IMR-90 (cell line): ENCODE data around the gene MRPS10. TPM values are rescaled to one million over a fixed set of nuclear protein-coding genes. Genes with fewer than 3 reads are reported as not detected.

ENCODE experiments used
- ATAC-seq: fragments of 200-7000 bp; cut with Tn5 transposase; 2 replicates; pipeline ENCODE4 v1.9.1; 2020; ENCODE audit warnings: low read depth, mild to moderate bottlenecking, moderate library complexity
- BruUV-seq: library from RNA; stranded (reverse); fragments of 400-500 nt; replicated peaks from 2 replicates; lab custom pipeline; 2021; lab: Mats Ljungman, UMichigan
- CTCF ChIA-PET: fragments of 300-600 bp; formaldehyde crosslinking; extraction: SDS; loops from one replicate; lab custom pipeline; 2021; ENCODE audit warnings: antibody characterized with exemption; lab: Yijun Ruan, JAX
- POLR2A ChIA-PET: fragments of 300-600 bp; sonication (Branson Sonifier 250); formaldehyde crosslinking; loops from one replicate; lab custom pipeline; 2022; ENCODE audit warnings: antibody characterized with exemption; ENCODE audit not compliant: unreplicated experiment; lab: Charles Lee
- DNase-seq: peaks from one replicate; pipeline ENCODE4 v3.0.0; 2013
- H2AFZ ChIP-seq: replicated peaks from 2 replicates; pipeline ENCODE3; 2013; ENCODE audit warnings: low read length, mild to moderate bottlenecking; ENCODE audit not compliant: poor library complexity
- H2AK5ac ChIP-seq: 2 replicates; pipeline ENCODE4 v1.6.1; 2013; ENCODE audit warnings: low read depth, low read length, inconsistent platforms
- H2AK9ac ChIP-seq: replicated peaks from 2 replicates; pipeline ENCODE3; 2013; ENCODE audit warnings: mild to moderate bottlenecking, low read depth, low read length, moderate library complexity; ENCODE audit not compliant: poor library complexity
- H2BK120ac ChIP-seq: 2 replicates; pipeline ENCODE4 v1.6.1; 2013; ENCODE audit warnings: low read depth, low read length, inconsistent platforms
- H2BK15ac ChIP-seq: 3 replicates; pipeline ENCODE4 v1.6.1; 2013; ENCODE audit warnings: low read depth, low read length, inconsistent platforms
- H2BK20ac ChIP-seq: 2 replicates; pipeline ENCODE4 v1.6.1; 2013; ENCODE audit warnings: low read depth, mild to moderate bottlenecking, inconsistent platforms, low read length, moderate library complexity
- H2BK5ac ChIP-seq: 2 replicates; pipeline ENCODE4 v1.6.1; 2013; ENCODE audit warnings: mild to moderate bottlenecking, low read depth, low read length, inconsistent platforms; ENCODE audit not compliant: poor library complexity, severe bottlenecking
- H3K14ac ChIP-seq: replicated peaks from 2 replicates; pipeline ENCODE4 v1.6.1; 2013; ENCODE audit warnings: low read depth, low read length, inconsistent platforms
- H3K18ac ChIP-seq: 2 replicates; pipeline ENCODE4 v1.6.1; 2013; ENCODE audit warnings: low read depth, low read length, control low read depth
- H3K23ac ChIP-seq: 2 replicates; pipeline ENCODE4 v1.6.1; 2013; ENCODE audit warnings: low read depth, low read length, inconsistent platforms
- H3K27ac ChIP-seq: 2 replicates; pipeline ENCODE4 v1.5.1; 2013; ENCODE audit warnings: mild to moderate bottlenecking, control low read depth, low read length; ENCODE audit not compliant: insufficient read depth
- H3K27me3 ChIP-seq: 2 replicates; pipeline ENCODE4 v1.6.1; 2013; ENCODE audit warnings: low read length; ENCODE audit not compliant: control insufficient read depth, insufficient read depth
- H3K36me3 ChIP-seq: 2 replicates; pipeline ENCODE4 v1.6.1; 2013; ENCODE audit warnings: low read length, mixed read lengths; ENCODE audit not compliant: control insufficient read depth, insufficient read depth
- H3K4ac ChIP-seq: 2 replicates; pipeline ENCODE4 v1.6.1; 2013; ENCODE audit warnings: low read depth, low read length, inconsistent platforms
- H3K4me1 ChIP-seq: 2 replicates; pipeline ENCODE4 v1.6.1; 2013; ENCODE audit warnings: low read length, mixed read lengths; ENCODE audit not compliant: control insufficient read depth, insufficient read depth
- H3K4me2 ChIP-seq: 2 replicates; pipeline ENCODE4 v1.6.1; 2013; ENCODE audit warnings: low read depth, mild to moderate bottlenecking, control low read depth, low read length, moderate library complexity
- H3K4me3 ChIP-seq: 2 replicates; pipeline ENCODE4 v1.5.1; 2013; ENCODE audit warnings: low read depth, mild to moderate bottlenecking, control low read depth, low read length, moderate library complexity; ENCODE audit not compliant: insufficient read depth
- H3K56ac ChIP-seq: 2 replicates; pipeline ENCODE4 v1.6.1; 2013; ENCODE audit warnings: low read length, inconsistent platforms; ENCODE audit not compliant: insufficient read depth; ENCODE audit errors: extremely low read depth
- H3K79me1 ChIP-seq, 2 experiments: 2 replicates each; pipeline ENCODE4 v1.6.1; 2013; ENCODE audit warnings: low read length in 2 of 2, inconsistent platforms in 1 of 2, low read depth in 1 of 2
- H3K9ac ChIP-seq: 2 replicates; pipeline ENCODE4 v1.6.1; 2013; ENCODE audit warnings: low read depth, low read length, control low read depth
- H3K9me1 ChIP-seq: 2 replicates; pipeline ENCODE4 v1.6.1; 2013; ENCODE audit warnings: low read length, inconsistent platforms; ENCODE audit not compliant: insufficient read depth
- H3K9me3 ChIP-seq: 2 replicates; pipeline ENCODE4 v1.6.1; 2013; ENCODE audit warnings: low read length; ENCODE audit not compliant: control insufficient read depth, insufficient read depth
- H4K20me1 ChIP-seq: 2 replicates; pipeline ENCODE4 v1.6.1; 2013; ENCODE audit warnings: low read length, inconsistent platforms; ENCODE audit not compliant: insufficient read depth
- H4K5ac ChIP-seq: 2 replicates; pipeline ENCODE4 v1.6.1; 2013; ENCODE audit warnings: mild to moderate bottlenecking, low read depth, low read length, control low read depth
- H4K8ac ChIP-seq, 2 experiments: 2 replicates each; pipeline ENCODE4 v1.6.1; 2013; ENCODE audit warnings: low read depth in 2 of 2, low read length in 2 of 2, control low read depth in 1 of 2, inconsistent platforms in 1 of 2
- H4K91ac ChIP-seq: 2 replicates; pipeline ENCODE4 v1.6.1; 2013; ENCODE audit warnings: low read depth, low read length, inconsistent platforms; ENCODE audit not compliant: insufficient read depth
- CHD1 ChIP-seq: IDR thresholded peaks from 2 replicates; pipeline ENCODE4 v1.6.1; 2012; ENCODE audit warnings: low read depth, low read length, improper control_type of control experiment
- ELK1 ChIP-seq: fragments of 150-350 bp; IDR thresholded peaks from 2 replicates; pipeline ENCODE4 v1.6.1; 2016; ENCODE audit warnings: low read depth, mild to moderate bottlenecking, low read length, moderate library complexity, borderline replicate concordance
- MAZ ChIP-seq: IDR thresholded peaks from 2 replicates; pipeline ENCODE4 v1.6.1; 2012; ENCODE audit warnings: low read depth, mild to moderate bottlenecking, low read length, improper control_type of control experiment, moderate library complexity, borderline replicate concordance
- NFE2L2 ChIP-seq: fragments of 150-350 bp; IDR thresholded peaks from 2 replicates; pipeline ENCODE4 v1.6.1; 2016; ENCODE audit warnings: low read depth, mild to moderate bottlenecking, low read length
- POLR2A ChIP-seq: IDR thresholded peaks from 2 replicates; pipeline ENCODE4 v1.6.1; 2012; ENCODE audit warnings: mild to moderate bottlenecking, low read depth, low read length
- RAD21 ChIP-seq: IDR thresholded peaks from 2 replicates; pipeline ENCODE4 v1.6.1; 2012; ENCODE audit warnings: low read length, improper control_type of control experiment
- SMC3 ChIP-seq: fragments of 150-350 bp; IDR thresholded peaks from 2 replicates; pipeline ENCODE4 v1.6.1; 2016; ENCODE audit warnings: low read depth, mild to moderate bottlenecking, antibody characterized with exemption, low read length, moderate library complexity
- WGBS, 2 experiments: methylation state at CpG; one replicate each; pipeline versions ENCODE4 v1.1.5 to v1.1.7; 2013; ENCODE audit warnings: missing lambda C conversion rate in 2 of 2; ENCODE audit not compliant: insufficient read length in 1 of 2; ENCODE audit errors: extremely low coverage in 2 of 2; 5-methylcytosine and 5-hydroxymethylcytosine counted together
- dilution Hi-C: fragments of 300-500 bp; cut with HindIII; formaldehyde crosslinking; loops from one replicate; pipeline ENCODE4 v1.14.3; 2018; ENCODE audit warnings: low sequenced_read_pairs; ENCODE audit not compliant: unreplicated experiment
- in situ Hi-C: fragments of 300-500 bp; cut with MboI; formaldehyde crosslinking; loops from 3 replicates; pipeline ENCODE4 v1.14.3; 2019; ENCODE audit warnings: low sequenced_read_pairs, inconsistent platforms, mixed read lengths
- intact Hi-C: fragments of 100-400 bp; cut with micrococcal nuclease; formaldehyde crosslinking; loops from 2 replicates; pipeline ENCODE4 v1.10.0; 2022
- polyA plus RNA-seq, 3 experiments: library from polyadenylated mRNA; depleted of rRNA; stranded (reverse); fragments of >200 nt; gene quantifications; 2 replicates each; pipeline ENCODE4 v1.2.3, GENCODE V29; 2012; ENCODE audit warnings: low replicate concordance in 1 of 3
- total RNA-seq: library from RNA; depleted of rRNA; stranded (reverse); fragments of >200 nt; gene quantifications from 2 replicates; pipeline ENCODE4 v1.2.3, GENCODE V29; 2012

Gene MRPS10
- total and polyA plus RNA-seq, 2 of the 4 experiments (the other 2 are of a cell fraction): 28.5 to 47.0 TPM

- POLR2A ChIA-PET: no interaction called here
- H3K9me1 ChIP-seq: peaks cover 26% of the 10 kb centered on the region
- intact Hi-C loops: no loop called here
- BruUV-seq: no TSS peak
- no peak overlapping the region for H2BK120ac ChIP-seq
- no peak for ATAC-seq
- H3K4me2 ChIP-seq: no peak overlapping the region
- H2BK15ac ChIP-seq: no peak overlapping the region
- no peak overlapping the region for H3K56ac ChIP-seq
- H2AK5ac ChIP-seq: no peak overlapping the region
- H3K9ac ChIP-seq: no peak overlapping the region
- no peaks in the 10 kb centered on the region for H3K9me3 ChIP-seq
- no peak overlapping the region for H3K14ac ChIP-seq
- H4K8ac ChIP-seq: no peak overlapping the region
- in situ Hi-C loops: no loop called here
- no peaks in the 10 kb centered on the region for H3K27me3 ChIP-seq
- H3K23ac ChIP-seq: no peak overlapping the region
- no peak overlapping the region for H2BK20ac ChIP-seq
- no peak overlapping the region for H4K91ac ChIP-seq
- no peaks in the 10 kb centered on the region for H4K20me1 ChIP-seq
- peaks cover 44% of the 10 kb centered on the region for H3K36me3 ChIP-seq
- WGBS, 2 experiments: no CpG with 5 or more reads among the region's 3 CpGs
- CTCF ChIA-PET: no interaction called here
- H2BK5ac ChIP-seq: no peak overlapping the region
- no peak for TF ChIP-seq MAZ
- TF ChIP-seq POLR2A: no peak
- no peak for TF ChIP-seq SMC3
- no peak for TF ChIP-seq ELK1
- TF ChIP-seq NFE2L2: no peak
- TF ChIP-seq RAD21: no peak
- no peak for TF ChIP-seq CHD1
- no peak overlapping the region for H3K4me3 ChIP-seq
- H3K79me1 ChIP-seq: peaks cover 0 to 30% of the 10 kb centered on the region in 2 experiments; a peak in 2 of 4 replicates
- H3K4ac ChIP-seq: no peak overlapping the region
- H3K27ac ChIP-seq: no peak overlapping the region
- H3K18ac ChIP-seq: no peak overlapping the region
- no peak for DNase-seq
- peaks cover 20% of the 10 kb centered on the region for H3K4me1 ChIP-seq
- dilution Hi-C loops: no loop called here
- no peak overlapping the region for H2AFZ ChIP-seq
- no peak overlapping the region for H4K5ac ChIP-seq
- H2AK9ac ChIP-seq: no peak overlapping the region
Observed at GRCh38 chr6:42257063-42257462, 39.4 kb upstream of the MRPS10 start.
